Right hindlimb (tissue), 1 donor: ENCODE data around the gene GRHL3.

Experiments used
- DNase-seq: peaks from one replicate; pipeline ENCODE4 v3.0.0-alpha.2; 2018

GRHL3 gene

DNA sequence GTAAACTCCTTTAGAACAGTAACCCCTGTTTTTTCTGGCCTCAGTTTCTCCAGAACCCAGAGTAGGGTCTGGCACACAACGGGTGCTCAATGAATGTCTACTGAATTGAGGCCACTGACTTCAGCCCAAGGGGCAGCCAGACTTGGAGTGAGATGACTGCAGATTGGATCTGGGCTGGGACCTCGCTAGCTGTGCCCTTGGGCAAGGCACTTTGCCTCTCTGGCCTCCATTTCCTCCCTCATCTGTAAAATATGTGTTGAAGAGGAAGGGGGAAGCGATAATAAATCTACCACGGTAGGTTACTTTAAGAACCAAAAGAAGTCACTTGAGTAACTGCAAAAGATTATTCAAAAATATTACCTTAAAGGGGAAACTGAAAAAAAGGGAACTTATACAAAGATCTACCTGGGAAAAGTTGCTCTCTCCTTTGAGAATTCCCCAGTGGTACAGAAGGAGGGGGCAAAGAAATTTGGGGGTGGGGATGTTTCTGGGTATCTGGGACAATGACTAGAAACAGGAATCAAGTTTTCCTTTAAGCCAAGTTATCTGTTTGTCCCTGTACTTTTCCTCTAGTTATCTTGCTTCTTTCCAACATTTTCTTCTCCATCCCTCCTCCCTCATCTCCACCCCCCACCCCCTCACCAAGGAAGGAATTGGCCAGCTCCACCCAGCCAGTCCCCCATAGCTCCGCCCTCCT is 394 bp upstream of the GRHL3 start:
- no peak for DNase-seq

DNA sequence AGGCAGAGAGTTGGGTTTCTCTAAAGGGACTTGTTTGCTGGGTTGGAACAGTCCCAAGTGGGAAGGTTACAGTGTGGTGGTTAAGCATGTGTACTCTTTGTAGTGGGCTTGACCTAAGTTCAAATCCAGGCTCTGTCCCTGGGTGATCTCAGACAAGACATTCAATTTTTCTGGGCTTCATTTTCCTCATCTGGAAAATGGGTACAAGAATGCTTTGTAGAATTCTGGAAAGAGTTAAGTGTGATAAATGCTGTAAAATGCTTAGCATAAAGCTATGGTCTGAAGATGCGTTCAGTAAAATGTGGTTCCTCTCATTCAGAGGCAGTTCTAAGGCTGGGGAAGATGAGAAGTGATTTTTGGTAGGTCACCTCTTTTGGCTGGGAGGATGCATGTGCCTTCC is 805 bp downstream of the GRHL3 start:
- DNase-seq: no peak

DNA sequence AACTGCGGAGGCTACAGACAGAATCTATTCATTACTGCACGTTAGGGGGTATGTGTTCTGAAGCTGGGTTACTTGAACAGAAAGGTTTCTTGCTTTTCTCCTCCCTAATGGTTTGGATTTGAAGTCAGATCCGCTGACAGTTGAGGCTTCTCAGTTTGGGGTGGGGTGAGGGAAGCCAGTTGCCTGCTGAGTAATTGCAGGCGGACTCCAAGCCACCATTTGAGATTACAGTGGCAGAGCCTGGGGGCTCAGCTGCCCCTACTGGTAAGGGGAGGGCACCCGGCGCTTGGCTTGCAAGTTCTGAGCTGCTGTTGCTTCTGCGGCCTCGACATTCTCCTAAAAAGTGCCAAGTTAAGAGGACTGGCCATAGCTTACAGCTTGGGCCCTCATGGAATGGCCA is 2.0 kb downstream of the GRHL3 start:
- DNase-seq: no peak

DNA sequence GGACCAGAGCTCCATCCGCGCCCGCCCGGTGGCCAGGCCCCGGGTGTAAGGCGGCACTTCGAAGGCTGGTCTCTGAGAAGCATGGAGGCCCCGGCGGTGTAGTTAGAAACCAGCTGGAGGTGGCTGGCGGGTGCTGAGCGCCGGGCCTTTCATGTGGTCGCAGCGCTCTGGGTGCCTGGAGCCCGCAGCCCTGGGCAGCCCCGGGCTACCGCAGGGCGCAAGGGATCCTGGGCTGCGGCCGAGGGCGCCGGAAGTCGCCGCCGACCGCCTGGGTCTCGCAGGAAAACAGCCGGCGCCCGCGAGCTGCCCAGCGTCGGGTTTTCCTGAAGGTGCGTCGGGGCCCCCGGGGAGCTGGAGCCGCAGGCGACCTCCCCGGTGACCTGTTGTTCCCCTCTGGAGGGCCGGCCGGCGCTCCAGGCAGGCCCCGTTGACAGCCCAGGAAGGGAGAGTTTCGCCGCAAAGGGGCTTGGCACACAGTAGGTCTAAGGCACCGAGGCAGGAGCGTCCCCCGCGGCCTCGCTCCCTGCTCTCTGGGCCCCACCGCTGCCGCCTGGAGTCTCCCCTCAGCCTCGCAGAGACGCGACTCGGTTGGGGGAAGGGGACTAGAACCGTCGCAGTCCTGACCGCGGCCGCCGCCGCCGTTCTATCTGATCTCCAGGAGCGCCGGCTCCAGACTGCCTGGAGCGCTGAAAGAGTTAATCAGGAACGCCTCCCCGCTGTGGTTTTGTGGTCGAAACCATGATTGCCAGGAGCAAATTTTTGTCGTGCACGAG is 2.7 kb downstream of the GRHL3 start:
- peak; percentile 80 for DNase-seq

DNA sequence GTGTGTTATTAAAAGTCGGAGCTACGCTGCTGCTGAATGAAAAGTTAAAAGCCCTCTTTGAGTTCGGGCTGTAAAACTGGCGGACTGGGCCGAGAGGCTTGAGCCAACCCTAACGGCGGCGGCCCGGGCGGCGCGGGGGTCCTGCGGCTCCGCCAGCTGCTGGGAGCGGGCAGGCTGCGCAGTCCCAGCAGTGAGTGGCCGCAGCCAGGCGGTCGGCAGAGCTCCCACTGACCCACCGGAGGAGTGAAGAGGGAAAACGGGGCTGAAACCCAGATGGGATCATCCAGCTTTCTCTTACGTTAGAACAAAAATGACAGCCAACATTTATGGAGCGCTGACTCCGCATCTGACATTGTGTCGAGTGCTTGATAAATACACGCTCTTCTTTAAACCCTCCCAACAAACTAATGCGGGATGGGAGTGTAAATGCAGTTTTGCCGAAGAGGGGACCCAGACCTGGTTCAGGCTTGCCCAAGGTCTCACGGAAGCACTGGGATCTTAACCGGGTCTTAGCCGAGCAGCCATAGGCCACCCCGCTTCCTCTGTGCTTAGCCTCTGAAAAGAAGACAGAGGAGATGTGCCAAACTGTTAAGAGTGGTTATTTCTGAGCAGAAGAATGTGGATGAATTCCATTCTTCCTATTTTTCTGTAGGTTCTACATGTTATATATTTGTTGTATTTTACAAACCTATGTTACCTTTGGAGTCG is 3.5 kb downstream of the GRHL3 start:
- no peak for DNase-seq

DNA sequence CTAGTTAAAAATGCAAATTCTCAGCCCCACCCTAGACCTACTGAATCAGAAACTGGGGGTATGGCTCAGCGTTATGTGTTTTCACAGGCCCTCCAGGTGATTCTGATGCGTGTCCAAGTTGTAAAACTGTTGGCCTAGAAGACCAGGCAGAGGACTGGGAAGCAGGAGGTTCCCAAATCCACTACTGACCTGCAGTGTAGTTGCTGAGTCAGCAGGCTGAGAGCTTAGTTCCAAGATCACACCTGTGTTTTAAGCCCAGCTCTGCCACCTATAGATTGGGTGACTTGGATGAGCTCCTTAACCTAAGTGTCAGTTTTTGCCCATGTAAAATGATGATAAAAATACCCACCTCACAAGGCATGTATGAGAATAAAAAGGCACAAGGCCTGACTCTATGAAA is 4.1 kb downstream of the GRHL3 start:
- DNase-seq: no peak

DNA sequence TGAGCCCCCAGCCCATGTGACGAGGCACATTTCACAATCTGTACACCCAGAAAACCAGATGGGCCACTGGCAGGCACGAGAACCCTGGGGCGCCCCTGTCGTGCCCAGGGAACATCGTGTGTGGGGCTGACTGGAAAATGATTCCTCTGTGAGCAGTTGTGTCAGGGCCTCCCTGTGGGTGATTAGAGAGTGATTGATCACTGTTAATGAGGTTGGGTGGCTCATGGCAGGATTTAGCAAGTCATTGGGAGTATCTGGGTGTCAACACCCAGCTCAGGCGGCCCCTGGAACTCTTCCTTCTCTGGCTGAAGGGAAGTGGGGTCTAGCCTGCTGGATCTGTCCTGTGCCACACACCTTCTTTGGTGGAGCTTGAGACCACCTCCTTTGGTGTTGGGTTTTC is 5.7 kb downstream of the GRHL3 start:
- DNase-seq: no peak

DNA sequence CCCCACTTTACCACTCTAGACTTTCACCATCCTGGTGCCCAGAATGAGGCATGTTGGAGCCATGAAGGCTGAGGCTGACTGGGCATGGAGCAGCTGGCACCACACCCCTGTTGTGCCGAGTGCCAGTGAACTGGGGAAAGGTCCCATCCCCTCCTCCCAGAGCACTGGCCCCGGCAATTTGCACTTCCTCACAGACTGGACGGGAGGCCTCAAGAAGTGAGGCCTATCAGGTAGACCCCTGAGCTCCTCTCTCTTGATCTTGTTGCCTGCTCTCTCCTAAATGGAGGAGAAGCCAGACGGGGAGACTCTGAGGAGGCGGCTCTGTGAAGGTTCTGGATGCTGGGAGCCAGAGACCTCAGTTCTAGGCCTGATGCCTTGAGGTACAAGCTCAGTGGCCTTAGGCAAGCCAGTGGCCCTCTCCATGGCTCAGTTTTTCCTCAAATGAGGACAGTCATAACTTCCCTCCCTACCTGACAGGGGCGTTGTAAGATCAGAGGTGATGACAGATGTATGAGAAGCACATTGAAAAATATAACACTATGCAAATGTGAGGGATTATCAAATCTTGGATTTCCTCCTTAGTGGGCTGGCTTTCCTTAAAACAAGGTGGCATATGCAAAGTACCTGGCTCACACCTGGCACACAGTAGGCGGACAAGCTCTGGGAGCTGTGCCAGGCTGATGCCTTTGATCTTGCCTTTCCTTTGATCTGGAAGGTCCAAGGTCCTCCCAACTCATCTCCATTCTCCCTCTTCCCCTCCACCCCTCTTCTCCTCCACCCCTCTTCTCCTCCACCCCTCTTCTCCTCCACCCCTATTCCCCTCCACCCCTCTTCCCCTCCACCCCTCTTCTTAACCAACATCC is 6.7 kb downstream of the GRHL3 start:
- DNase-seq: no peak

DNA sequence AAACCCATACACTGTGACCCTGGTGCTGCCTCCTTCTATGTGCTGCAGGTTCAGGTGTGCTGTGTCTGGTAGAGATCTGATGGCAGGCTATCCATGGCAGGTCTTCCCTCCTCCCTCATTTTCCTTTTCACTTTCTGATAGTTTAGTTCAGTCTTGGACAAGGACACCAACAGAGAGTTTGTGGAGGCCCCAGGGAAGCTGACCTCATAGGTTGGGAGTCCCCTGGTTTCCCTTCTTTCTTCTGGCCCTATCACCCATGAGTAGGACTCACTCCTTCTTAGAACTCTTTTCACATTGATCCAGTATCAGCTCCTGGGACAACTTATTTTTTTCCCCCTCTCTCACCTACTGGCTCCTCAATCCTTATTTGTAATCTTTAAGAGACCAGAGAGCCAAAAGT is 8.3 kb downstream of the GRHL3 start:
- no peak for DNase-seq

DNA sequence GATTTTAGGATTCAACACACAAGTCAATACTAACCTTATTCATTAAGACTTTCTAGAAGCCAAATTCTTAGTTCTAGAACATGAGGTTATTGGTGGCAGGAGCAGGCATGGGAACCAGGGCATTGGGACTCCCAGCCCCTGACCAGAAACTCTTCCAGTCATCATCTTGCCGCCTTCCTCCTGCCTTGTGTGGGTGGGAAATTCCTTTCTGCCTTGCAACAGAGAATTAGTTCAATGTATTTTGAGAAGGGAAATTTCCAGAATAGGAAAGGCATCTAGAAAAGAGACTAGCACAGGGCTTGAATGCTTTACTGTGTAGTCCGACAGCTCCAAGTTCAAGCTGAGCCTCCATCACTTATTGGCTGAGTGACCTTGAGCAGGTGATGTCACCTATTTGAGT is 8.7 kb downstream of the GRHL3 start:
- DNase-seq: no peak

DNA sequence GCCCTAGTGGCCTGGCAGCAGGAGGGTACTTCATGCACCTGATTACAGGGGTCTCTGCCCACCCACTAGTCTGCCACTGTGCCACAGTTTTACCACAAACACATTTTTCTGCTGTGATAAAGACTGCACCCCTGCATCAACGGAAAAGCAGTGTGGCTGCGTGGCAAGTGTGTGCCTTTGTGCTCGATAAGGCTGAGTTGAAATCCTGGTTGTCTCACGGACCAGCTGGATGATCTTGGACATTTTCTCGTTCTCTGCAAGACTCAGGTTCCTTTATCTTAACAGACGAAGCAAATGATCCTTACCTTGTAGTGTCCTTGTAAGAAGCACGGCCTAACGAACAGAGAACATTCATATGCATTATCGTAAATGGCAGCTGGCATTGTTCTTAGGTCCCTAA is 10.2 kb downstream of the GRHL3 start:
- no peak for DNase-seq

DNA sequence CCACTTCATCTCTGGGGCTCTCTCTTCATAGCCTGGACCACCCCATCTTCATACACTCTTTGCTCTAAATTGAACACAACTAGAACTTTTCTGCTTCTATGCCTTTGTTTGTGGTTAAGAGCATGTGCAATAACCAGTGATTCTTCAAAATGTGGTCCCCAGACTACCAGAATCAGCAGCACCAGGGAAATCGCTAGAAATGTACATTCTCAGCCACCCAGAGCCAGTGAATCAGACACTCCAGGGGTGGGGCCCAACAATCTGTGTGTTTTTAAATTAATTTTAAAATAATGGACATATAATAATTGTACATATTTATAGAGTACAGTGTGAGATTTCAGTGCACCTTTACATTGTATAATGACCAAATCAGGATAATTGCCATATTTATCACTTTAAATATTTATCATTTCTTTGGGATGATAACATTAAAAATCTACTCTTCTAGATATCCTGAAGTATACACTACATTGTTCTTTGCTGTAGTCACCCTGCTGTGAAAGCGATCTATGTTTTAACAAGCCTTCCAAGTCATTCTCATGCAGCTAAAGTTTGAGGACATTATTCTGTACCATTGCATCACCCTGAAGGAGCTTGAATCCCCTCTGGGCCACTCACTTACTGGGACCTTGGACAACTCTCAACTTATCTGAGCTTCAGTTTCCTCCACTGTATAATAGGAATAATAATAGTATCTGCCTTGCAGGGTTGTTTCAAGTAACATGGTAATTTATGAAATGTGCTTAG is 10.8 kb downstream of the GRHL3 start:
- DNase-seq: no peak

DNA sequence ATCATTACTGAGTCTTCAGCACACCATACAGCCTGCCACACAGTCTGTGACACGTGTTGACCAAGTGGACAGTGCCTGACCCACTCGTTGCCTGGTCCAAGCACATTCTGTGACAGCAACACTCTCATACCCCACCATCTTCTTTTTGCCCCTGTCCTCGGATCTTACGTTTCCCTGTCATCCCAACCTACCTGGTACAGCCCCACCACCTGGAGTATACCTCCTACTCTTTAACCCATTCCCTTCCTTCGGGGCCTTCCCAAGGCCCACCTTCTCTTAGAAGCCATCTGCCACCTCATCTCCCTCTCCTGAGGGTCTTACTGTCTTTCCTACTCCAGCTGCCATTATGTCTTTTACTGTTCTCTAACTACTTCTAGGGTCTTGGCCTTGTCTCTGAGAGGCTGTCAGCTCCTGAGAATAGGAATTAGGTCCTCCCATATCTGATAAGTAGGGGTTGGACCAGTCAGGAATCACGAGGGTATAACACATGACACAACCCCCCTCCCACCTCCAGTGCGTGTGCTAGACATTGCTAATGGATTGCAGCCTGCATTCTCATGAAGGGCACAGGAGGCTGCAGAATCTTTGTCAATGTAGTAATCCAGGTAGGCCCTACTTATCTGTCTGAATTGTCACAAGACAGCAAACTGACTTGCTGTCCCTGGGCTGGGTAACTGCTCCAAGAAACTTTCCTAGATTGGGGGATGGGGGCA is 13.0 kb downstream of the GRHL3 start:
- no peak for DNase-seq

DNA sequence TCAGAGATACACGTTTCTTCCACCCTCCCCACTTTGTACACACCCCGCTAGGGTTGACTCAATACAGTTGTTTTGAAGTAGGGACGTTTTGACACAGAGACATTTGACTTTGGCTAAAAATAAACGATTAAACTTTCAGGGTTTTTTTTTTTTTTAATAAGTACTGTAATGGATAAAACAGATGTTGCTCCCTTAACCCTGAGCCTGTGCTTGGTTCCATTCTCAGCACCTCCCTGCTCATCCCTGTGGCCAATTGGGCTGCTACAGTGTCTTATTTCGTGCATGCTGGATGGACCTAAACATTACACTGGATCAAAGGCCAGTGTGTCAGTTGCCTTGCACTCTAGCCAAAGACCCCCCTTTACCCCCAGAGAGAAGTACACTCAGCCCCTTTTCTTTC is 16.9 kb downstream of the GRHL3 start:
- DNase-seq: no peak

DNA sequence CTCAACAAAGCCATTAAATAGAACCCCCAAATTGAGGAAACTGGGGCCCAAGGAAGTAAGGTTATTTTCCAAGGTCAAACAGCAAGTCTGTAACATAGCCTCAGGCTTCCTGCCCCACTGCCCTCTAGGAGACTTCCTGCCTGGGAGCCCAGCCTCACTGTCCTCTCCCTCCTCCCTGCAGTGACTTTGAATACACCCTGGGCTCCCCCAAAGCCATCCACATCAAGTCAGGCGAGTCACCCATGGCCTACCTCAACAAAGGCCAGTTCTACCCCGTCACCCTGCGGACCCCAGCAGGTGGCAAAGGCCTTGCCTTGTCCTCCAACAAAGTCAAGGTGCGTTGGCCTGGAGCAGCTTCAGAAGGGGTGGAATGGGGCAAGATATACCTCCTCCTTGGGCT is 18.3 kb downstream of the GRHL3 start:
- no peak for DNase-seq

DNA sequence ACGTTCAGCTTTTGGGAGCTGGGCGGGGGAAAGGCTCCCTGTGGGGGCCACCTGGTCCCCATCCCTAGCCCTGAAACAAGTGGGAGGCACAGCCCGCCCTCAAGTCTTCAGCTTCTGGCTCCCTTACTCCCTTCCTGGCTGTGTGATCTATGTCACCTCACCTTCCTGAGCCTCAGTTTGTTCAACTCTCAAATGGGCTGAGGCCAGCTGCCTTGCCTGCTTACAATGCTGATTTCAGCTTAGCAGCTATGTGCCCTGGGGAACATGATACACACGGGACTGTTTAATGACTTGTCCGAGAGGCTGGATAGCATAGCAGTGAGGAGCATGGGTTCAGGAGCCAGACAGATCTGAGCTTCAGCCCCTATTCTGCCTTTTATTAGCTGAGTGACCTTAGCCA is 19.3 kb downstream of the GRHL3 start:
- no peak for DNase-seq

DNA sequence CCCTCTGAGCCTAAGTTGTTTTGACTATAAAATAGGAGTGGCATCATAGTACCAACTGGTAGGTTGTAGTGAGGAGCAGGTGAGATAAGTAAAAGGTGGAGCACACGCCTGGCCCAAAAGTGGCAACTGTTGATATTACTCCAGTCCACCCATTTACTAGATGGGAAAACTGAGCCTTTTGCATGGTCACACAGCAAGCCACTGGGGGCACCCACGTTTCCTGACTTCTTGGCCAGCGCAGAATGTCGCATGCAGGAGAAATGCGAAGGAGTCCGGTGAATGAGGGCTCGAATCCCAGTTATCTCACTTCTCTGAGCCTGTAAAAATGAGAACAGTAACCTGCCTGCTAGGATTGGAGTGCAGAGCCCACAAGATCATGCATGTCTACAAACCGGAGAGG is 20.8 kb downstream of the GRHL3 start:
- DNase-seq: no peak

DNA sequence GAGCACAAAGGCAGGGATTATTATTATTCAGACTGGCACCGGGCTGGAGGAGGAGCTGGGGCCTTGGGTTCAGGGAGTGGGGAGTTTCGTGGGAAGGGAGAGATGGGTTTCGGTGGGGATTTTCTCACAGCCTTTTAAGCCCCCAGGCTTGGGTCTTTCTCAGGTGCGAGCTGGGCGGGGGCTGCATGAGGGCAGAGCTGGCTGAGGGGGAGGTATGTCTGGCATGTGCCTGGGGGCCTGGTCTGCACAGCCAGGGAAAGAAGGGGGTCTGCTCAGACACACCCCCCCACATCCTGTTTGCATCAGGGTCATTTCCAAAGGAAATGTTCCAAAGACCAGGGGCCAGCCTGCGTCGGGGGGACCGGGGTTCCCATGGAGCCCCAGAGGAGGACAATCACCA is 21.6 kb downstream of the GRHL3 start:
- DNase-seq: no peak

DNA sequence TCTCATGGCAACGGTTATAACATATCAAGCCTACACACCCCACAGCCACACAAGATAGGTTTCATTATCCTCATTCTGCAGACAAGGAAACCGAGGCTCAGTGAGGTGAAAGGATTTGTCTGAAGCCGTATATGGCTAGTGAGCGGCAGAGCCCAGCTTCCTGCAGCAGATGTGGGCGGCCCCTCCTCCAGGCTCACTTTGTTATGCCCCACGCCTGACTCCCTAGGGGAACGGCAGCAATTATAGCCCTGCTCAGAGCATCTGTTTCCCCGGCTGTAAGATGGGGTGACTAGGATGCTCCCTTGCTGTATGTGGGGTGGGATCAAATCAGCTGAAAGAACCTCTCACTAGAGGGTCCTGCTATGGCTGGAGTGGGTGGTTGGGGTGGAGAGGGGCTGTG is 22.1 kb downstream of the GRHL3 start:
- DNase-seq: no peak

DNA sequence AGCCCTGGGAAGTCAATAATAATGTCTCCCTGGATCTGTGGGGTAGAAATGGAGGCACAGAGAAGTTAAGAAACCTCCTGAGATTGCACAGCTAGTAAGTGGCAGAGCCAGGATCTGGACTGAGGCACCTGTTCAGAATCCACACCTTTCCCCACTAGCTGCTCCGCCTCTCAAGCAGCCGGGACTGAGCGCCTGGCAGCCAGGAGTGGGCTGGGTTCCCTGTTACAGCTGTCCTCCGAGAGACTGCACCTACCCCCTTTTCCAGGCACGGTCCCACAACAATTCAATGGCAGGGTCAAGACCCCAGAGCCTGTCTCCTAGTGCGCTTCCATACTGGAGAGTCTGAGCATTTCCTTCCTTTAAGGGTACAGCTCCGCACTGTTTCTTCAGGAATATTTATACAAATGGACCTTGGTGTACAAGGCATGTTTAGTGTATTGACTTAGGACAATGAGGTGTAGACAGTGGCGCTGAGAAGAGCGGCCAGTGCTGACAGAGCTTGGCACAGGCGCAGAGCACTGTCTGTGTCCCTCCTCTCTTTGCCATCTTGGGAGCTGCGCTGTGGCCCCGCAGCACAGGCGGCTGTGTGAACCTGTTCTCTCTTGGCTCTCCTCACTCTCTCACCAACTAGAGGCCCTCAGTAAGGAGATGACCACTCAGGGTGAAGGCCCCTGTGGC is 24.4 kb downstream of the GRHL3 start:
- no peak for DNase-seq

DNA sequence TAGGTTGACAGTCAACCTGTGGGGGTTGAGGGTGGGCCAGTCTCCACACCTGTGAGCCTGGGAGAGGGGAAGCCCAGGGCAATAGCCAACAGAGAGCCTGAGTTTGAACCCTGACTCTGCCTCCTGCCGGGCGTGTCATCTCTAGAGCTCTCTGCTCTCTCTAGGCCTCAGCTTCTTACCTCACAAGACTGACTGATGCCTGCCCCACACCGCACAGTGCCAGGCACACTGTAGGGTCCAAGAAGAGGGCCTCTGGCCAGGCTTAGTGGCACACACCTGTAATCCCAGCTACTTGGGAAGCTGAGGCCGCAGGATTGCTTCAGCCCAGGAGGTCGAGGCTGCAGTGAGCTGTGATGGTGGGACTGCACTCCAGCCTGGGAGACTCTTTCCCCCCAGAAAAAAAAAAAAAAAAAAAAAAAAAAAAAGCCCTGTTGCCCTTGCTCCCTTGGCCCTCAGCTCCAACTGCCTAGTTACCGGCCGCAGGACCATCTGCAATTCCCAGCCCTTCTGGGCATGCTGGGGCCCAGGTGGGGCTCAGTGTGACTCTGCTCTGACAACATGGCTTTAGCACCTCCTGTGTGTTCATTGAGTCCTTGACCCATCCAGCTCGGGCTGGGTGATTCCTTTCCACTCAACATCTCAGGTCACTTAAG is 25.1 kb downstream of the GRHL3 start:
- no peak for DNase-seq
